ENCODE data around the gene TK2.

- TF ChIP-seq CTCF (conservative IDR thresholded peaks at IDR 0.05 in 1 of 2, IDR thresholded peaks at IDR 0.05 in 1 of 2; ENCODE audit: low read depth in 1 of 2, low read length in 2 of 2), result no peak
- TF ChIP-seq EZH2 (IDR thresholded peaks at IDR 0.05; ENCODE audit: low read length, missing control alignments), result no peak
Observed at GRCh38 chr16:66523861-66524354, 26.0 kb downstream of the TK2 start.

All from fibroblast of lung (primary cell).